GM21717 (cell line): ENCODE measurements around the gene MIOS.

Experiments used
- ATAC-seq: cut with Tn5 transposase; IDR thresholded peaks from one replicate; pipeline ENCODE4 v1.9.1; 2021; ENCODE audit warnings: mild to moderate bottlenecking, moderate library complexity; ENCODE audit not compliant: unreplicated experiment

Gene MIOS

DNA sequence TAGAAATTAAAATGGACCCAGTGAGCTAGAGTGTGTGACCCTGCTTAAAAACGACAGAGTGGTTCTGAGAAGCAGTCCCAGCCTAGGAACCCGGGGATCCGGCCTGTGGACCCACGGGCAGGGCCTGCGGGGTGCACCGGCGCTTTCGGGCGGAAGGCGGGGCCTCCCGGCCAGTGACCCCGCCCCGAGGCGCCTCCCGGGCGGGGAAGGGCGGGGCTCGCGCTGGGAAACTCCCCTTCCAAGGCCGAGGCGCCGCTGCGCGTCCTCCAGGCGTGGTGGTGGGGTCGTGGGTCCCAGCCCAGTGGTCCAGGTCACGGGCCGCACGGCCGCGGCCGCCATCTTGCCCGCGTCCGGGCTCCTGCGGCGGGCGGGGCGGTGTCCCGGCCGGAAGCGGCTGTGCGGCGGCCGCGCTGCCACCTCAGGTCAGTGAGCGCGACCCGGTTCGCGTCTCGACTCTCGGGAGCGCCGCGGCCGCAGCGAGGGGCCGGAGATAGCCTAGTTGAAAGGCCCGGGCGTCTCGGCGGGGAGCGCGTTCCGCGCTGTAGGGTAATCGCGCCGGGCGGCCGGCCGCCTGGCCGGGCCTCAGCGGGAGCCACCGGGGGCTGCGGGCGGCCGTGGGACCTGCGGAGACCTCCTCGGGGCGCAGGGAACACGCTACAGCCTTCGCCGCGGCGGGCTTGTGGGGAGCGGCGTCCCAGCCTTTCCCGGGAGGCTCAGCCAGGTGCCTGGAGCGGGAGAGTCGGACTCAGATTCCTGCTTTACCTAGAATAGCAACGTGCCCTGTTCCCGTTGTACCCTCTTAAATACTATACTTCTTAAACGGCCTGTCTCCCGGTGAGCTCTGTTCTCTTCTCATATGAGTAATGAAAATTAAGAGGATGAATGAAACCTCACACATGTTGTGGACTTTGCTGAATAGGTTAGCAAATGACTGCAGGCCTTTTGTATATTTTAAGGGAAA is at the start of gene MIOS:
TSS of gene MIOS (plus strand) at position 234 of the 961 bp plus-strand sequence. CDS start 5,592 bp downstream, outside the sequence.
- ATAC-seq: peak; percentile 74

DNA sequence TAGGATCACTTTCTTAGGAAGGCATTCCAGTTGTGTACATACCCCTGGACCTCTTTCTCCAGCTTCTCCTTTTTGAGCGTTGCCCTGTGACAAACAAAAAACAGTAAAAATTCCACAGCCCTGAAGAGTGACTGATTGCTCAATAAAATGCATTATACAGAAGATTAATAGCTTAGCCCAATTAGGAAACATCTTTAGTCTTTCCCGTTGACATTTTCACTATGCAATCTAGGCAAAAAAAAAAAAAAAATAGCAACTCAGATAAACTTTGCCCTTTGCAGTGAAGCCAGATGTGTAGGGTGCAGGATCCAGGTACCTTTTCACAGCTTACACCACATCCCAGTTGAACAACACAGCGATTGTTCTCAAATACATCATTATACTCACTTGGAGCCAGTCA is 48.9 kb upstream of the MIOS start:
- no peak for ATAC-seq

DNA sequence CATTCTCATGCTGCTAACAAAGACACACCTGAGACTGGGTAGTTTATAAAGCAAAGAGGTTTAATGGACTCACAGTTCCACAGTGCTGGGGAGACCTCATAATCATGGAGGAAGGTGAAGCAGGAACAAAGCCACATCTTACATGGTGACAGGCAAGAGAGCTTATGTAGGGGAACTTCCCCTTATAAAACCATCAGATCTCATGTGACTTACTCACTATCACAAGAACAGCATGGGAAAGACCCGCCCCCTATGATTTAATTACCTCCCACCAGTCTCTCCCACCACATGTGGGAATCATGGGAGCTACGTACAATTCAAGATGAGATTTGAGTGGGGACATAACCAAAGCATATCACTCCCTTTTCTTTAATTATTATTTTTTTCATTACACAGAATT is 47.6 kb upstream of the MIOS start:
- no peak for ATAC-seq

- no peak for ATAC-seq
These were observed 47.2 kb upstream of the MIOS start for GRCh38 chr7:7519528-7519927.

GRCh38 chr7:7521259-7521658 is 45.4 kb upstream of the MIOS start:
- no peak for ATAC-seq

- no peak for ATAC-seq
These were observed 44.3 kb upstream of the MIOS start for GRCh38 chr7:7522421-7522820.

- no peak for ATAC-seq
These were observed 42.6 kb upstream of the MIOS start for GRCh38 chr7:7524121-7524520.

DNA sequence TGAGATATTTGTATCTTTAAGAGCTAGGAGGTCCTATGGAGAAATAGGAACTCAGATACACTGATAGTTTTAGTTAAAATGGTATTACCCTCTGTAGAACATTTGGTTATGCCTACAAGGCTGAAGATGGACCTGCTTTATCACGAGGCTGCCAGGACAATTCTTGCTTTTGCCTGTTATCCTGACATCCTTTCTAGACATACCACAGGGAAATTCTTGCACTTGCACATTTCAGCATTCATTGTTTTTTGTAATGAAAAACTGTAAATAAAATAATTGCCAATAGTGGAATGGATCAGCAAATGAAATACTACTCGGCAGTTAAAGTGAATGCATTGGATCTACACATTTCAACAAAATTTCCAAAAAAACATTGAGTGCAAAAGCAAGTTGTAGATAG is 40.7 kb upstream of the MIOS start:
- ATAC-seq: no peak

DNA sequence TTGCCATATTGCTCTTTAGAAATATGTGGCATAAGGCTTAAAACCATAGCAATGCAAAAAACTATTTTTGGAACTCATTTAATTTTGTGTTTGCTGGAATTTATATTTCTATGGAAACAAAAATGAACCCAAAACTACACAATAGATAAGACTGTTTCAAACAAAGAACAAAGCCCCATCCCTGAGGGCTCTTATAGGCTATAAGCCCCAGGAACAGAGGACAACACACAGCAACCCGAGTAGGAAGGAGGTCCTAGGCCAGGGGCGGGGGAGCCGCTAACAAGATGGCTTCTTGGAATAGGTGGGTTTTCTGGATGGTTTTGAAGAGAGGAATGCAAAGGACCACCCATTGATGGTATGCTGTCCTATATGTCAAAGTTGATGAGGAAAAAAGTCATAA is 39.6 kb upstream of the MIOS start:
- no peak for ATAC-seq

DNA sequence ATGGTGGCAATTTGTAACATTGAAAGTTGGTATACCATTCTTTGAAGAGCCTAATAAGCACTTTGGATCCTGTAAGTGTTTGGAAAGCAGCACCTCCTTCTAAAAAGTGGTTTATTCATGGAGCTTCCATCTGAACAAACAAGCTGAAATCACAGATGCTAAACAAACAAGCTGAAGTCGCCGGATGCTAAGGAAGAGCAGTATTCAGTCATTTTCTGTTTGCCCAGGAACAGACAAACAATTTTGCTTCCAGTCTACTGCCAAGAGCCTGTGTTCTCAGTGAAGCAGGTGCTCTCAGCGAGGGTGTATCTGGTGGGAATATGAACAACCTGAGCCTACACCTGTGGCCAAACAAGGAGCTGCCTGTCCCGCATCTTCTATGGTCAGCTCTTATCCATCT is 37.4 kb upstream of the MIOS start:
- no peak for ATAC-seq

DNA sequence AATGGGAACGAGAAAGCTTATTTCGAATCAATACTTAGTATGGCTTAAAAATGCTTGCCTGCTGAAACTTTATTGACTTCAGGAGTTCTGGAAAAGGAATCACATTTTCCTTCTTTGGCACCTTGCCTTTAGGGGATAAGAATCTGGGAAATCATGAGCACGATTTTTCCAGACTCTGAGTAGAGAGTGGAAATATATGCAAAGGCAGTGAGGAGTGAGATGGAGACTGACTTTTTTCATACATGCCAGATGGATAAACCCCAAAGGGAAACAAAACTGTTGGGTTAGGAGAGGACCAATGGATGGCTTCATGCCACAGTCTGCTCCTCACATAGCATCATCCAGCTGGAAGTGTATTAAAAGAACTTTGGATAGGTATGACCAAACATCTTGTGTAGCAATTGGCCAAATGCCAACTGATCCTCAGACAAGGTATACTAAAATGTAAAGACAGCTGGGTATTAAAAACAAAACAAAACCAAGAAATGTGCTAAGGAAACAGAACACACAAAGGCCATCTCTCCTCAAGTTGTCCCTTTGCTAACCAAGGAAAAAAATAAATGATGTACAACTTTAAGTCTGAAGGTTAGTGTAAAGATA is 32.8 kb upstream of the MIOS start:
- ATAC-seq: no peak

GRCh38 chr7:7535691-7536090 is 31.0 kb upstream of the MIOS start, which contains the start of gene COL28A1:
Gene COL28A1 (minus strand): TSS chr7:7535873. CDS start chr7:7532875, 2,998 bp downstream.
- ATAC-seq: no peak

DNA sequence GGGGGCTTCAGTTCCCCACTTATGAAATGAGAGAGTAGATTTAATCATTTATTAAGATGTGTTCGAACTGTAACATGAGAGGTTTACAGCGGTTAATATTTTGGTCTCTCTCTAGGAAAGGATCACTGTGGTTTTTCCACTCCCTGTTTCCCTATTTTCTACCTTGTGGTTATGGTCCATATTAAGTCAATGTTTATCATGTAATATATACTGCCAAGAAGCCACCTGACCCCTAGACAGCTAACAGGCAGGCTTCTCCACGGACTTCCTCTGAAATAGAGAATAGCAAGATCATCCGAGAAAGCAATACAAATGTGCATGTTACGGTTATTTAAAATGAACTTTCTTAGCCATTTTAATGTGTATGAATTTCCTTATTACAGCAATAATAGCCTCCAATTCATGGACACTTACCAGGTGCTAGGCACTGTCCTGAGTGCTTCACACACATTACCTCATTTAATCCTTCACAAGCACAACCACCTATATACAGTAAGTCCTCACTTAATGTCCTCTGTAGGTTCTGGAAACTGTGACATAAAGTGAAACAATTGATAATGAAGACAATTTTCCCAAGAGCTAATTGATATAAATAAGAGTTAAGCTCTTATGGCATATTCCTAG is 30.2 kb upstream of the MIOS start:
- ATAC-seq: no peak

DNA sequence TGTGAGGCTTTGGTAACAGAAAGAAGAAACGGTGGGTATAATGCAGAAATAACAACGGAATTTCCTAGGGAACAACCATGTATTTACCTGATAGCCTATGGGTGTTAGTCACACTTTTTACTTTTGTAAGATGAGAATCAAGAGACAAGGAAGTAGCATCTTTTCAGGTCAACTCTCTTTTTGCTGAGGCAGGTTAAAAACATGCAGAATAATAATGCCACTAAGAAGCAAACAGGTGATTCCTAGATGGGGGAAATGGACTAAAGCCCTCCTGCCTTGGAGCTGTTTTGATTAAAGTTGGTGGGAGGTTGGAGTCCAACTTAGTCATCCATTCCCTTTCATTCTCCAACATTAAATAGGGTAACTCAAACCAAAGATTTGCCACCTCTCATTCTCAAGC is 29.0 kb upstream of the MIOS start:
- ATAC-seq: no peak

GRCh38 chr7:7539152-7539551 is 27.5 kb upstream of the MIOS start:
- ATAC-seq: no peak

DNA sequence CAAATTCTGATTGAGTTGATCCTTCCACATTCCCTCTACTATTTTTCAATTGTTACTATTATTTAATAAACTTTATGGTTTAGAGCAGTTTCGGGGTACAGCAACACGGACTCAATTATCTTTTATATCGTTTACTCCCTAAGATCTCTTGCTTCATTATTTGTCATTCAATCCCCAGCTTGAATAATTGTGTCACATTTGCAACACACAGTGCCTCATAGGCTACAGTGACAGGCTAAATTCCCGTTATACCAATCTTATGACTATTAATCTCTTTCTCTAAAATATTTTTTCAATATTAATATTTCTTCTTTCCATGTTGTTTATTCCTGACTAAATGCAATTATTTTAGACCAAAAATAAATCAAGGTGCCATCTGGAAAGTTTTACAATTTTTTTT is 27.0 kb upstream of the MIOS start:
- no peak for ATAC-seq

DNA sequence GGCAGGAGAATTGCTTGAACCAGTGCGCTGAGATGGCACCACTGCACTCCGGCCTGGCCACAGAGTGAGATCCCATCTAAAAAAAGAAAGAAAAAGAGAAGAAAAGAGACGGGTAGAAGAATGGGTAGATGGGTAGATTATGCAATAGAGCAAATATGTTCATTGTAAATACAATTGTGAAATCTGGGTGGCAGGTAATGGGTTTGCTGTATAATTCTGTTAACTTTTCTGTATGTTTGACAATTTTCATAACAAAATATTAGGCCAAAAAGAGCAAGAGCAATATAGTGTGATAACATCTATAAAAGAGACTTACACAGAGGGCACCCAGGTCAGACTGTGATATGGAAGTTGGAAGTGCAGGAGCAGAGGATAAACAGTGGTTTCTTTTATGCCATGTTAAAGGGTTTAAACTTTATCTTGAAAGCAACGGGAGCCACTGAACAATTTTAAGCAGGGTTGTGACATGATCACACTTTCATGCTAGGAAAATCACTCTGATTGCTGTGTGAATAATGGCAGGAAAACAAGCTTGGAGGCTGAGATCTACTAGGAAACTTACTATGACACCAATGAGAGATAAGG is 24.3 kb upstream of the MIOS start:
- ATAC-seq: no peak

GRCh38 chr7:7548407-7548806 is 18.3 kb upstream of the MIOS start:
- ATAC-seq: no peak

DNA sequence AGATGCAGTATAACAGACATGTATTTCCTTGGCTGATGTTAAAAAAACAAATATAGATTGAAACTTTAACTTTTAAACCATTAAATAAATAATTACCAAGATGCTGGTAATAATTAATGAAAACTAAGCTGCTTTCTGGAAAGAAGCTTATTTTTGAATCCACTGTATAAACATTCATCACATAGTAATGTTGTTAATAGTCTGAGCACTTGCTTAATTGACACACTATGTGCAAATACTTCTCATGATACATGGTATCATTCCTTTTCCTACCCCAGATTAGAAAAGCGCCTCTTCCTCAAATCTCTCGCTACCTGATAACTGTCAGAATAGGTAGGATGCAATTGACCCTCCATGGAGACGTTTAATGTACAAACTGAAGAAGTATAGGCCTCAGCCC is 16.0 kb upstream of the MIOS start:
- no peak for ATAC-seq

GRCh38 chr7:7552199-7552598 is 14.5 kb upstream of the MIOS start:
- no peak for ATAC-seq

GRCh38 chr7:7553386-7553785 is 13.3 kb upstream of the MIOS start:
- ATAC-seq: no peak
